Measurements from ENCODE around the gene CCDC194. TPM values are rescaled to one million over a fixed set of nuclear protein-coding genes. Genes with fewer than 3 reads are reported as not detected.

CCDC194 gene
- total and polyA plus RNA-seq, 2 of the 8 experiments (the other 6 are each of a cell fraction or from before 2014, with no cell fraction given) = 0.33 TPM; not detected in 1

DNA sequence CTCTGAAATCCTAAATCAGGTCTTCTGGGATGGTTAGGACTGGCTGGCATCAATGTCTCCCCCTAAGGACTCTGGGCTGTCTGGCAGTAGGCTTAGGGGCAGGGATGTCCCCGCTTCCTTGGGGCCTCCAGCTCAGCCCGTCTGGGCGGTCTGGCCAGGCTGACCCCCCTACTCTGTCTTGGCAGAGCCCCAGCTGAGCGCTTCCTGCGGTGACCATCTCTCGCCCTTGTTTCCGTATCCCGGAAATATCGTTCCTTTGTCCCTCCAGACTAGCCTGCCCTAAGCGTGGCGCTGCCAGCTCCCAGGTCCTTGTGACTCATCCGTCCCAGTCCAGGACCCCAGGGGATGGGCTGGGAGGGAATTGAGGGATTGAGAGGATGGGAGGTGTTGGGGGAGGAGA, 45.3 kb downstream of the CCDC194 start:
- H3K4me2 ChIP-seq (ENCODE audit: insufficient read depth in 1 of 2, low read depth in 2 of 2, low read length in 2 of 2) = peak overlapping the region in 1 of 2 experiments; percentile 10; a peak in 3 of 4 replicates
- H3K4me1 ChIP-seq (replicated peaks in 1 of 4; ENCODE audit: control insufficient read depth in 3 of 4, insufficient read depth in 4 of 4, low read length in 3 of 4) = peaks cover 0 to 4% (median 3%) of the 10 kb centered on the region in 4 experiments; a peak in 3 of 7 replicates
- FAIRE-seq (no peak), DNase-seq (ENCODE audit: low read depth in 1 of 2, low spot score in 2 of 2) (peak; percentile 64 to 75)
- H3K4me3 ChIP-seq (ENCODE audit: extremely low read depth in 1 of 4, insufficient read depth in 2 of 4, low read depth in 3 of 4, low read length in 4 of 4) = peak overlapping the region in 1 of 4 experiments; percentile 18; a peak in 1 of 8 replicates
- no peak overlapping the region for H2AFZ ChIP-seq (ENCODE audit: low read length)
- peak in 1 of 2 experiments; percentile 41; a peak in 1 of 3 replicates for TF ChIP-seq POLR2A (IDR thresholded peaks at IDR 0.05; ENCODE audit: control extremely low read depth in 1 of 2, low read depth in 2 of 2, low read length in 2 of 2)
- peak in 1 of 2 experiments; percentile 25; a peak in 1 of 4 replicates for TF ChIP-seq HDAC2 (IDR thresholded peaks at IDR 0.05; ENCODE audit: borderline replicate concordance in 1 of 2, low read depth in 2 of 2, low read length in 2 of 2)
- no peak for TF ChIP-seq SIX5 (IDR thresholded peaks at IDR 0.05; ENCODE audit: low read depth, low read length)
- peak; percentile 33; the same call in 1 of the 2 replicates for TF ChIP-seq JUND (IDR thresholded peaks at IDR 0.05; ENCODE audit: low read length)
- TF ChIP-seq TAF1 (IDR thresholded peaks at IDR 0.05; ENCODE audit: low read depth, low read length) = peak; percentile 27; the same call in 1 of the 2 replicates
- no peak overlapping the region for H3K4ac ChIP-seq (replicated peaks; ENCODE audit: insufficient read length, low read depth, low read length)
- H3K79me1 ChIP-seq (ENCODE audit: low read depth, low read length) = no peaks in the 10 kb centered on the region
- H4K5ac ChIP-seq (ENCODE audit: insufficient read length, low read depth, low read length) = peak overlapping the region; percentile 57
- H2BK5ac ChIP-seq (ENCODE audit: low read depth, low read length) = no peak overlapping the region; the same call in 1 of the 2 replicates
- ChIA-PET CTCF (ENCODE audit: partially characterized antibody) (interaction anchor here (0.7 to 13.5 kb wide), 10 partner anchors 9 to 147 kb away, joined by 3 to 153 read pairs (median 6); partner anchors contain the start of gene CCDC194), POLR2A (ENCODE audit: partially characterized antibody) (interaction anchor here (0.9 to 2.1 kb wide), 3 partner anchors 11 to 37 kb away, joined by 4 to 6 read pairs (median 4); partner anchors contain the start of genes ANO8 and GTPBP3)
- H3K27ac ChIP-seq (ENCODE audit: low read depth, low read length) = no peak overlapping the region
- no peak overlapping the region for H2BK20ac ChIP-seq (ENCODE audit: low read length)
- H2BK120ac ChIP-seq (replicated peaks; ENCODE audit: low read depth, low read length) = peak overlapping the region; percentile 28
- H3K56ac ChIP-seq (replicated peaks; ENCODE audit: insufficient read length, low read depth, low read length) = no peak overlapping the region
- H3K9me3 ChIP-seq (ENCODE audit: insufficient read depth in 2 of 2, low read depth in 1 of 2, low read length in 1 of 2) = no peaks in the 10 kb centered on the region
- WGBS, 2 experiments (ENCODE audit: extremely low coverage in 1 of 2, insufficient coverage in 1 of 2, insufficient read length in 1 of 2, insufficient replicate concordance in 2 of 2, low coverage in 1 of 2, low lambda C conversion rate in 2 of 2, missing lambda C conversion rate in 1 of 2) = 14% methylated on average over 12 of the region's 12 CpGs; no CpG with 5 or more reads in 1 of the 2 experiments
- peak overlapping the region; percentile 83 for H4K91ac ChIP-seq (replicated peaks; ENCODE audit: insufficient read length, low read length)
- no peak overlapping the region for H3K14ac ChIP-seq (ENCODE audit: insufficient read length)
- no peaks in the 10 kb centered on the region for H3K27me3 ChIP-seq (replicated peaks in 1 of 4; ENCODE audit: control insufficient read depth in 3 of 4, extremely low read depth in 1 of 4, insufficient read depth in 3 of 4, low read length in 3 of 4)
- no peak overlapping the region for H2AK5ac ChIP-seq (ENCODE audit: low read depth, low read length)
- H2BK12ac ChIP-seq (ENCODE audit: low read depth, low read length) = no peak overlapping the region
- H3K23ac ChIP-seq (ENCODE audit: insufficient read length) = no peak overlapping the region
- no peaks in the 10 kb centered on the region for H3K36me3 ChIP-seq (ENCODE audit: control insufficient read depth in 2 of 4, insufficient read depth in 4 of 4, low read length in 3 of 4)
- no peak overlapping the region; a peak in 1 of 7 replicates for H3K9ac ChIP-seq (replicated peaks in 1 of 4; ENCODE audit: extremely low read depth in 1 of 4, low read depth in 3 of 4, low read length in 3 of 4)
- H2BK15ac ChIP-seq (ENCODE audit: low read length) = no peak overlapping the region
- H3K23me2 ChIP-seq (ENCODE audit: low read depth, low read length) = no peaks in the 10 kb centered on the region
- H3K18ac ChIP-seq (ENCODE audit: extremely low read depth, low read length) = no peak overlapping the region
- H4K20me1 ChIP-seq (replicated peaks in 1 of 2; ENCODE audit: control insufficient read depth in 1 of 2, insufficient read depth in 2 of 2, low read length in 2 of 2) = no peaks in the 10 kb centered on the region
- no peaks in the 10 kb centered on the region for H3K79me2 ChIP-seq (ENCODE audit: control insufficient read depth in 1 of 2, insufficient read depth in 2 of 2, low read length in 2 of 2)
- peak overlapping the region; percentile 92 for H4K8ac ChIP-seq (ENCODE audit: extremely low read depth, insufficient read depth, low read length)
